Retina (tissue), 1 donor: Measurements from ENCODE around the gene PRF1.

Experiments
- DNase-seq: peaks from one replicate; pipeline ENCODE4 v3.0.0-alpha.2; 2016

PRF1 gene

DNA sequence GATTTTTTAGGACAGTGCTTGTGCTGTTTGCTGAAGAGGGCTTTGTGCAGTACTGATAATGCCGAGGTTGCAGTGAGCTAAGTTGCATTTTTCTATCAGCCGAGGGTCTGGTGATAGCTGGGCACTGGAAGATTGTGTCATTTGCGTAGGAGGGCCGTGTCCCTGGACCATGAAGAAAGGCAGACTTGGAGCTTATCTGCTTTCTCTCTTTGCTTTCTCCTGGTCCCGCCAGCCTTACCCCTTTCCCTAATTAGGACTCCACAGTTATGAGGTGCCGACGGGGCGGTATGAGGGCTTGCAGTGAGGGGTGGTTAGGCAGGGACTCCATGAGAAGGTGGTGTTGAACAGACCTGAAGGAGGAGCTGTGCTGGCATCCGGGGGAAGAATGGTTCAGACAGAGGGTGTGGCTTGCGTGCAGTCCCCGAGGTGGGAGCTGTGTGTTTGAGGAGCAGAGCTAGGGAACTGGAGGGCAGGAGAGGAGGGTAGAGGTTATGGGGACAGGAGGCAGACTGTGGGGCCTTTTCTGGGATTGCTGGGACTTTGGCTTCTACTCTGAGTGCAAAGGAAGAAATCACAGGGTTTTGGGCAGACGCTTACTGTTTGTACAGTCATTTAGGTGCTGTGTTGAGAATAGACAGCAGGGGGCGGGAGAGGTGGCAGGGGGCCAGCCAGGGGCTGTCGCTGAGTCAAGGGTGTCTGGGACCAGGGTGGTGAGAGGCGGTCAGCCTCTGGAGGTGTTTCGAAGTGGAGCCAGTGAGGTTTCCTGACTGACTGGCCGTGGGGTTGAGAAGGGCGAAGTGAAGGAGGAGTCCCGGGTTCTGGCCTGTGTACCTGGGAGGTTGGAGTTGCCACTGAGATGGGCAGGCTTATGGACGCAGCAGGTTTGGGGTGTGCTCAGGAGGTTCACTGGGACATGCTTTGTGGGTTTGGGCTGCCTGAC, 43.4 kb downstream of the PRF1 start:
- no peak for DNase-seq

DNA sequence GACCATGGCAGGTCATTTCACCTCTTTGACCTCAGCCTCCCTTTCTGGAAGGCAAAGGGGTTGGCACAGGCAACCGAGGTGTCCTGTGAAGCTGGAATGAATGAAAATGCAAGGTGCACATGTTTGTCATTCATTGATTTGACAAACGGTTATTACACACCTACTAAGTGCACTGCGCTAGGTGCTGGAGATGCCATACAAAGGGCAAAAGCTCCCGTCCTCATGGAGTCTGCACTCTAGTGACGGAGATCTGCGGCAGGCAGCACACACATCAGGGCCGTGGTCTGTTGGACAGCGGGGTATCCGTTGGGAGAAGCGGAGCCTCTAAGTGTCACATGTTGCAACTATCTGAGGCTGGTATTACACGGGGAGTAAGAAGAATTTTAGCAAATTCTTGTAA, 44.2 kb downstream of the PRF1 start:
- DNase-seq, result no peak

DNA sequence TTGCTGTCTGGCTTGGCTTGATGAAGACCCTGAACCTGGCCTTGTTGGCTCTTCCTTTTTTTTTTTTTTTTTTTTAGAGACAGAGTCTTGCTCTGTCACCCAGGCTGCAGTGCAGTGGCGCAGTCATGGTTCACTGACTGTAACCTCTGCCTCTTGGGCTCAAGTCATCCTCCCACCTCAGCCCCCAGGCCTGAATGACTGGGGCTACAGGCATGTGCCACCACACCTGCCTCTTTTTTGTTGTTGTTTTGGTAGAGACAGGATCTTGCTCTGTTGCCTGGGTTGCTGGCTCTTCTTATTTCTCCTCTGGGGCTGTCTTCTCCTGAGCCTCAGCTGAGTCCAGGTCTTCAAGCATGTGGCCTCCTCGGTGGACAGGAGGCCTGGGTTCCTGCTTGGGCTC, 44.7 kb downstream of the PRF1 start:
- no peak for DNase-seq

DNA sequence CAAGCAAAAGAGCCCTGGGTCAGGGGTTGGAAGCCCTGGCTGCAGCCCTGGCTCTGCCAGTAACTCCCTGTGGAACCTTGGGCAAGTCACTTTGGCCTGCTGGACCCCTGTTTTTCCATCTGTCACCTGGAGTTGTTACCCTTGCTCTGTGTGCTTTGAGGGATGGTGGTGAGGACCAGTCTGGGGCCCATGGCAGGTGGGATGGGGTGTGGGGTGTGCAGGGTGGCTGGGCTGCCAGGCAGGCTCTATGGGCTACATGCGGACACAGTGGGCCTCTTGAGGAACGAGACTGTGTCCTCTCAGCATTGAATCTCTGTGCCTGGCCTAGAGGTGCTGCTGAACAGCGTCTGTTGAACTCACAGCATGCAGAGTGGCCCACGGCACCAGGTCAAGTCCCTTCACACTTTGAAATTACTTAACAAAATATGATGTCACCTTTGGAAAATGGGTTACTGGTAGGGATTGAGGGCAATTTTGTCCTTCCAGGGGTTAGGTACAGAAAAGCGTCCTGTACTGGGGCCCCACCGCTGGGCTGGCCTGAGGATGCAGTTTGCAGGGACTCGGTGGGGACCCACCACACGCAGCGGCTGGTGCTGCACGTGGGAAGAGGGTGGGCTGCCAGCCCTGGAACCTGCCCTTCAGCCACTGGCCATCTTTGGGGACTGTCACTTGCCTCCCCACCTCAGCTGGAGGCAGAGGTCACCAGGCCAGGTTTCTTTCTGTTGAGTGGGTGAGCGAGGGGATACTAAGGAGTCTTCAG, 45.3 kb downstream of the PRF1 start:
- DNase-seq, result no peak

DNA sequence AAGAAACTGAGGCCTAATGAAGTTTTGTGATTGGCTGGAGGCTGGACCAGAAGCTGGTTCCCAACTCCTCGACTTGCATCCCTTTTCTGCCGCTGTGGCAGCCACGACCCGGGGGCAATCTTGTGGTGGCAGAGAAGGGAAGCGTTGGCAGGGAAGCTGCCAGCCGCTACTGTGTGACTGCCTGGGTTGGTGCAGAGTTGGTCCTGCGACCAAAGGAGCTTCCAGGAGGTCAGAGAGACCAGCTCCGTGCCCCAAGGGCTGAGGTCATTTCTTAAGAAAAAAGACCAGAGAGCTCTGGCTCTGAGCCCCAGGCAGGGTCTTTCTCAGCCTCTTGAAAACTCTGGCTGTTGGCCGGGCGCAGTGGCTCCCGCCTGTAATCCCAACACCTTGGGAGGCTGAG, 47.2 kb downstream of the PRF1 start:
- DNase-seq, result no peak

DNA sequence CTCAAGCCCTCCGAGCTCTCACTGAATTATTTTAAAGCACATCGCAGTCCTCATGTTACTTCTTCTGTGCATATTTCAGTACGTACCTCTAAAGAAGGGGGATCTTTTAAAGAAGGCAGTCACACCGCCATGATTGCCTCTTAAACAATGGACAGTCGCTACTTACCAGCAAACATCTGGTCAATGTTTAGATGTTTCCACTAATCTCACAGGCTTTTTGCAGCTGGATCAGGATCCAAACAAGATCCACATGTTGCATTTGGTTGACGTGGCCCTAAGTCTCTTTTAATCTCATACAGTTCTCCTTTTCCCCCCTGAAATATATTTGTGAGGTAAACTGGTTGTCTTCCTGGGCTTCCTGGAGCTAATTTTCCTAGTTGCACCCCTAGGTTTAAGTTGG, 50.0 kb downstream of the PRF1 start:
- no peak for DNase-seq

DNA sequence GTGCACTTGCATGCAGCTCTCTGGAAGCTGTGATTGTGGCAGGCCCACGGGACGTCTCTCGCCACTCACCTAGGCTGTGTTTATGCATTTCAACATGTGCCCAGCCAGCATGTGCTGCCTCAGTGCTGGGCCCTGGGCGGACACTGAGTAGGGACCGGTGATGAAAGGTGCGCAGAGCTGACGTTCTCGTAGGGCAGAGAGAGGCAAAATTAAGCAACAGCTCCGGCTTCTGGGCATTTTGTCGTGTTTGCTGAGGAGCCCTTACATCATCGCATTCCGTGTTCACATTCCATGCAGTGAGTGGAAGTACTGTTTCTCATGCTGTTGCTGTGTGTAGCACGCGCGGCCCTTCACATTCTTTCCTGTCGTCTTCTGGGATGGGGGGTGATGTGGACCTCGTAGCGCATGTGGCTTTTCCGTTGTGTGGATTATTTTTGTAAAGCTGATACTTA, 50.5 kb downstream of the PRF1 start:
- DNase-seq, result no peak

DNA sequence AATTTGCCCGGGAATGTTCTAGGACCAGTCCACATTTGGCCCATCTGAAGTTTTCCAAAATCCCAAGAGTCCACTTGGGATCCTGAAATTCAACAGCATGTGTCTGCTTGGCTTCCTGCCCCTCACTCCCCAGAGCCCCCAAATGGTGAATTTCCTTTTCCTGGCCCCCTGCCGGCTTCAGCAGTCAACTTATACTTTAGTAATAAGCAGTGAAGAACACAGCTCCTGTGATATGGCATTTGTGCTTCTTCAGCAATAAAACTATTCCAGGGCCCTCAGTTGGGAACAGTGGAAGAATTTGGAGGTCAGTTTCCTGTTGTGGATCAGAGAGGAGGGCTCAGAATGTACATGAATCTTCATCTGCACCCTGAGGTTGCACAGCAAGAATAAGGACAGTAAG, 51.1 kb downstream of the PRF1 start:
- no peak for DNase-seq

DNA sequence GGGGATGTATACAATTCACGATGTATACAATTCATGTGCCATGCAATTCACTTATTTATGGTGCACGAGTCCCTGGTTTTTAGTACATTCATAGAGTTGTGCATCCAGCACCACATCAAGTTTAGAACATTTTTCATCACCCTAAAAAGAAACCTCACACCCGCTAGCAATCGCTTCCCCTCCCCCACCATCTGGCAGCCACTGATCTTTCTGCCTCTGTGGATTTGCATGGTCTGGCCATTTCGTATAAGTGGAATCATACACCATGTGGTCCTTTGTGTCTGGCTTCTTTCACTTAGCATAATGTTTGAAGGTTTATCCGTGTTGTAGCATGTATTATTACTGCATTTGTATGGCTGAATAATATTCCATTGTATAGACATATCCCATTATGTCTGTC, 52.1 kb downstream of the PRF1 start:
- no peak for DNase-seq

DNA sequence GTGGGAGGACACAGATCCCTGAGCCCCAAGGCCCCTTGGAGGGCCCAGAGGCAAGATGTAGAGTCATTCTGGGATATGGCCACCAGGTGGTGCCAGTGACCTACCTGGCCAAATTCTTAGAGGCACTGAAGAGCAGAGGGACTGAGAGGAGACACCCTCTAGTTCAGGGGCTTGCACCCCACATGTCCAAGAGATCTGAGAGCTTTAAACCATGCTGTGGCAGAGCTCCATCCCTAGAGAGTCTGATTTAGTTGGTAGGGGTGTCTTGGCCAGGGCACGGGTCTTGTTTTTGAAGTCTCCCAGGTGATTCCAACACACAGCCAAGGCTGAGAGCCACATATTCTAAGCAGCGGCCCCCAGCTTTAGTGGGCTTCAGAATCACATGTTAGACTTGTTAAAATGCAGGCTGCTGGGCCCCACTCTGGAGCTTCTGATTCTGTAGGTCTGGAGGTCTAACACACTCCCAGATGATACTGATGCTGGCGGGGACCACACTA, 52.5 kb downstream of the PRF1 start:
- DNase-seq, result peak; percentile 87

DNA sequence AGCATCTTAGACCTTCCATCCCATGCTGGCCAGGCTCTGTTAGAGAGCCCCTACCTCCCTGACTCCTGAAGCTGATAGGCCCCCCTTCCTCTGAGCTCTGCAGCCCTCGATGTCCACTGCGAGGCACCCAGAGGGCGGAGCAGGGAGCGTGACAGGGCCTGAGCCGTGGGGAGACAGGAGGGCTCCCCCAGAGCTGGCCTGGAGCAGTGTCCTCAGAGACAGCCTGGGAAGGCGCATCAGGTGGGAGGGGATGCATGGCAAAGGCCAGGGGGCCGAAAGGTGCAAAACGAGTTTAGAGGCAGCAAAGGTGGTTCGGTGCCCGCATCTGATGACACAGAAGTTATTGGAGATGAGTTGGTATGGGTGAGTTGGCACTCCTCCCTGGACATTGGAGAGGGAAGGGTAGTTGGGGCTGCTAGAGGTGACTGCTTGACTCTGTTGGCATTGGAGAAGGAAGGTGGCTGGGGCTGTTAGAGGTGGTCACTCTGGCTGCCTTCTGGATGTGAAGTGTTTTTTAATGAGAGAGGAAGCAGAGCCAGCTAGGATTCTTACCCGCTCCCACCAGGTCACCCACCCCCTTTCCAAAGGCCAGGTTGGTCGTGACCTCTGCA, 53.1 kb downstream of the PRF1 start:
- no peak for DNase-seq
